ENCODE data around the gene PHF21A.
"Not testable (repeated sequence)": the region's sequence is repeated elsewhere in the genome, so short reads cannot be mapped to it uniquely, and the experiment has no call there.

DNA sequence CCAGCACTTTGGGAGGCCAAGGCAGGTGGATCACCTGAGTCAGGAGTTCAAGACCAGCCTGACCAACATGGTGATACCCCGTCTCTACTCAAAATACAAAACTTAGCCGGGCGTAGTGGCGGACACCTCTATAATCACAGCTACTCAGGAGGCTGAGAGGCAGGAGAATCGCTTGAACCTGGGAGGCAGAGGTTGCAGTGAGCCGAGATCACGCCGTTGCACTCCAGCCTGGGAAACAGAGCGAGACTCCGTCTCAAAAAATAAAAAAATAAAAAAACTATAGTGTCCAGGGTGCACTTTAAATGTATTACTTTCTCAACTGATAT lies 4.6 kb downstream of the PHF21A start:
- TF ChIP-seq ZFP30 (CRISPR knock-in tag; IDR thresholded peaks at IDR 0.05); ARNTL (CRISPR knock-in tag; IDR thresholded peaks at IDR 0.05; ENCODE audit: borderline replicate concordance, low read depth); ZFP3 (CRISPR knock-in tag; IDR thresholded peaks at IDR 0.05); PPARA (CRISPR knock-in tag; IDR thresholded peaks at IDR 0.05; ENCODE audit: borderline replicate concordance); ESRRG (CRISPR knock-in tag; IDR thresholded peaks at IDR 0.05); TOX (CRISPR knock-in tag; IDR thresholded peaks at IDR 0.05; ENCODE audit: borderline replicate concordance): not testable (repeated sequence)
- TF ChIP-seq, protein P1, sequence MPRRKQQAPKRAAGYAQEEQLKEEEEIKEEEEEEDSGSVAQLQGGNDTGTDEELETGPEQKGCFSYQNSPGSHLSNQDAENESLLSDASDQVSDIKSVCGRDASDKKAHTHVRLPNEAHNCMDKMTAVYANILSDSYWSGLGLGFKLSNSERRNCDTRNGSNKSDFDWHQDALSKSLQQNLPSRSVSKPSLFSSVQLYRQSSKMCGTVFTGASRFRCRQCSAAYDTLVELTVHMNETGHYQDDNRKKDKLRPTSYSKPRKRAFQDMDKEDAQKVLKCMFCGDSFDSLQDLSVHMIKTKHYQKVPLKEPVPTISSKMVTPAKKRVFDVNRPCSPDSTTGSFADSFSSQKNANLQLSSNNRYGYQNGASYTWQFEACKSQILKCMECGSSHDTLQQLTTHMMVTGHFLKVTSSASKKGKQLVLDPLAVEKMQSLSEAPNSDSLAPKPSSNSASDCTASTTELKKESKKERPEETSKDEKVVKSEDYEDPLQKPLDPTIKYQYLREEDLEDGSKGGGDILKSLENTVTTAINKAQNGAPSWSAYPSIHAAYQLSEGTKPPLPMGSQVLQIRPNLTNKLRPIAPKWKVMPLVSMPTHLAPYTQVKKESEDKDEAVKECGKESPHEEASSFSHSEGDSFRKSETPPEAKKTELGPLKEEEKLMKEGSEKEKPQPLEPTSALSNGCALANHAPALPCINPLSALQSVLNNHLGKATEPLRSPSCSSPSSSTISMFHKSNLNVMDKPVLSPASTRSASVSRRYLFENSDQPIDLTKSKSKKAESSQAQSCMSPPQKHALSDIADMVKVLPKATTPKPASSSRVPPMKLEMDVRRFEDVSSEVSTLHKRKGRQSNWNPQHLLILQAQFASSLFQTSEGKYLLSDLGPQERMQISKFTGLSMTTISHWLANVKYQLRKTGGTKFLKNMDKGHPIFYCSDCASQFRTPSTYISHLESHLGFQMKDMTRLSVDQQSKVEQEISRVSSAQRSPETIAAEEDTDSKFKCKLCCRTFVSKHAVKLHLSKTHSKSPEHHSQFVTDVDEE (CRISPR knock-in tag; IDR thresholded peaks at IDR 0.05): not testable (repeated sequence)
- TF ChIP-seq, protein P2, sequence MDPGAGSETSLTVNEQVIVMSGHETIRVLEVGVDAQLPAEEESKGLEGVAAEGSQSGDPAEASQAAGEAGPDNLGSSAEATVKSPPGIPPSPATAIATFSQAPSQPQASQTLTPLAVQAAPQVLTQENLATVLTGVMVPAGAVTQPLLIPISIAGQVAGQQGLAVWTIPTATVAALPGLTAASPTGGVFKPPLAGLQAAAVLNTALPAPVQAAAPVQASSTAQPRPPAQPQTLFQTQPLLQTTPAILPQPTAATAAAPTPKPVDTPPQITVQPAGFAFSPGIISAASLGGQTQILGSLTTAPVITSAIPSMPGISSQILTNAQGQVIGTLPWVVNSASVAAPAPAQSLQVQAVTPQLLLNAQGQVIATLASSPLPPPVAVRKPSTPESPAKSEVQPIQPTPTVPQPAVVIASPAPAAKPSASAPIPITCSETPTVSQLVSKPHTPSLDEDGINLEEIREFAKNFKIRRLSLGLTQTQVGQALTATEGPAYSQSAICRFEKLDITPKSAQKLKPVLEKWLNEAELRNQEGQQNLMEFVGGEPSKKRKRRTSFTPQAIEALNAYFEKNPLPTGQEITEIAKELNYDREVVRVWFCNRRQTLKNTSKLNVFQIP (CRISPR knock-in tag; IDR thresholded peaks at IDR 0.05; ENCODE audit: borderline replicate concordance, low read depth): not testable (repeated sequence)
- TF ChIP-seq, protein P3, sequence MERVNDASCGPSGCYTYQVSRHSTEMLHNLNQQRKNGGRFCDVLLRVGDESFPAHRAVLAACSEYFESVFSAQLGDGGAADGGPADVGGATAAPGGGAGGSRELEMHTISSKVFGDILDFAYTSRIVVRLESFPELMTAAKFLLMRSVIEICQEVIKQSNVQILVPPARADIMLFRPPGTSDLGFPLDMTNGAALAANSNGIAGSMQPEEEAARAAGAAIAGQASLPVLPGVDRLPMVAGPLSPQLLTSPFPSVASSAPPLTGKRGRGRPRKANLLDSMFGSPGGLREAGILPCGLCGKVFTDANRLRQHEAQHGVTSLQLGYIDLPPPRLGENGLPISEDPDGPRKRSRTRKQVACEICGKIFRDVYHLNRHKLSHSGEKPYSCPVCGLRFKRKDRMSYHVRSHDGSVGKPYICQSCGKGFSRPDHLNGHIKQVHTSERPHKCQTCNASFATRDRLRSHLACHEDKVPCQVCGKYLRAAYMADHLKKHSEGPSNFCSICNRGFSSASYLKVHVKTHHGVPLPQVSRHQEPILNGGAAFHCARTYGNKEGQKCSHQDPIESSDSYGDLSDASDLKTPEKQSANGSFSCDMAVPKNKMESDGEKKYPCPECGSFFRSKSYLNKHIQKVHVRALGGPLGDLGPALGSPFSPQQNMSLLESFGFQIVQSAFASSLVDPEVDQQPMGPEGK (CRISPR knock-in tag; IDR thresholded peaks at IDR 0.05; ENCODE audit: borderline replicate concordance): not testable (repeated sequence)

Measured in SK-N-SH treated with all-trans-retinoic acid at 6 μM for 48 hours (cell line).